ENCODE measurements around the gene FAAP20.

GRCh38 chr1:2182376-2182775 is 12.2 kb downstream of the FAAP20 start:
- TF ChIP-seq HMGXB4 (CRISPR knock-in tag; IDR thresholded peaks at IDR 0.05; ENCODE audit: borderline replicate concordance) (no peak), RAD21 (conservative IDR thresholded peaks at IDR 0.05 in 1 of 2, IDR thresholded peaks at IDR 0.05 in 1 of 2) (no peak), CEBPB (IDR thresholded peaks at IDR 0.05) (no peak), POLR2A (IDR thresholded peaks at IDR 0.05; ENCODE audit: low read length) (no peak), MYC (IDR thresholded peaks at IDR 0.05; ENCODE audit: borderline replicate concordance, low read length) (no peak), CTCF (IDR thresholded peaks at IDR 0.05) (no peak)
